HG02870 (cell line): ENCODE data around the gene PTCHD1.

Experiments used
- ATAC-seq: cut with Tn5 transposase; IDR thresholded peaks from one replicate; pipeline ENCODE4 v1.9.1; 2021; ENCODE audit warnings: mild to moderate bottlenecking, moderate library complexity; ENCODE audit not compliant: unreplicated experiment

Gene PTCHD1

DNA sequence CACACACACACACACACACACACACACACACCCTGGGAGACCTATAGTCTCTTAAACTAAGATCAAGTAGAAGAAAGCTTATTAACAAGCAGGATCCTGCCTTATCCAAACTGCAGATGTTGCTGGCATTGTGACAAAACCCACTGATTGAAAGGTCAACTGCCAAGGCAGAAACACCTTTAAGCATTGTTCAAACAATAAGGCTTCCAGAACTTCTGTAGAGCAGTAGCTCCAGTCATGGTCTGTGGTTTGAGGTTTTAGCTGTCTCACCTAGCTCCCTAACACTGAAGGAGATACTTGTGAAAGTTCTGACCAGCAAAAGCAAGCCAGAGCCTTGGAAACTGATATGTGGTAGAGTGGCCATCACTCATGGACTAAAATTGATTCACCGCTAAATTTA is 59.8 kb downstream of the PTCHD1 start:
- ATAC-seq, result no peak

DNA sequence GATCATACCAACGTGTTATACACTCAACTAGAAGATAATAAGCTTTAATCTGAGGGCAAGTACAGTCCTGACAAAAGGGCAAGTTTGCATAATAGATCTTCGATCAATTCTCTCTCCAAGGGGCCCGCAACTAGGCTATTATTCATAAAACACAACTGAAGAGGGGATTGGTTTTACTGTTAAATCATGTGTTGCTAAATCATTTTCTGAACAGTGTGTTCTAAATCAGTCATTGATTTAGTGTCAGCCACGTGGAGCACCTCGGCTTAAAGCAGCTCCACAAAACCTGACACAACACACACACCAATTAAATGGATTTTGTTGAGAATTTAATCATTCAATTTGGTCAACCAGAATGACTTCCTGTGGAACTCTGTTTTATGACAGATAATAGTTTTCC is 61.6 kb downstream of the PTCHD1 start:
- ATAC-seq, result no peak

DNA sequence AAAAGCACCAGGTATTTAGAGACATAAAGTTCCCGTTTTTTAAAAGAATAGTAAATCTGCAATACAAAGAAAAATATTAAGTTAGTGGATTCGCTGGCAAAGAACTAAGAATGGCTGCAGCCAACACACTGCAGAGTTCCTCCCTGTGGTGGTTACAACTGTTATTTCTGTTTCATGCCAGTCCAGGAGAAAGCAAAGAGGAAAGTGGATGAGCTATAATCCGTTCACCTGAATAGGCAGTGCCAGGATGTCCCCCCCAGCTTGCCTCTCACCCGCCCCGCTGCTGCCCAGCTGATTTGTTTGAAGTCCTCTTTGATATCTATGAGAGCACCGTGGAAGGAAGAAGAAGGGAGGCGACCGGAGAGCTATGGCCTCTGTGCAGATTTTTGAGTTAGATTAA is 63.9 kb downstream of the PTCHD1 start:
- no peak for ATAC-seq

DNA sequence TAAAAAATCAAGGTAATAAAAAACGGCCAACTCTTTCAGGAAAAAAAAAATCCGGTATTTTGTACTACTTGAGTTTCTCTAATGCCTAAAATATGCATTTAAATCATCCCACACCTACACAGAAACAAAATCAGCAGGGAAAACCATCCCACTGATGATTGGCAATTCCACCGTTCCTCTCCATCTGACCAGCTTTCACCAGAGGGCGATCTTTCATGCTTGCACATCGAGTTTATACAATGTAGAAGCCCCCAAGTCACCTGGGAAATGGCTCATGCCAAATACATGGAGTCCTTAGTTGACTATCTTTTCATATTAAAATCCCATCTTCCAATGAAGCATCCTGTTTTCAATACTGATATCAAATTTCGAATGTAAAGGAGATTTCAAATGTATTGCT is 69.2 kb downstream of the PTCHD1 start:
- ATAC-seq, result no peak

DNA sequence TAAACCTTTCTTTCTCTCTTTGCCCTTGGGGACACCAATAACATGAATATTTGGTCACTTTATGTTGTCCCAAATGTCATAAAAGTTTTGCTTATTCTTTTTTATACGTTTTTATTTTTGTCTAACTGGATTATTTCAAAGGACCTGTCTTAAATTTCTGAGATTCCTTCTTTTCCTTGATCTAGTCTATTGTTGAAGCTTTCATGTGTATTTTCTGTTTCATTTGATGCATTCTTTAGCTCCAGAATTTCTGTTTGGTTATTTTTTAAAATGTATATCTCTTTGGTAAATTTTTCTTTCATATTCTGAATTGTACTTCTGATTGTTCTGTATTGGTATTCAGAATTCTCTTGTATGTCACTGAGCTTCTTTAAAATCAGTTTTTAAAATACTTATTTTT is 88.3 kb downstream of the PTCHD1 start:
- ATAC-seq, result no peak

DNA sequence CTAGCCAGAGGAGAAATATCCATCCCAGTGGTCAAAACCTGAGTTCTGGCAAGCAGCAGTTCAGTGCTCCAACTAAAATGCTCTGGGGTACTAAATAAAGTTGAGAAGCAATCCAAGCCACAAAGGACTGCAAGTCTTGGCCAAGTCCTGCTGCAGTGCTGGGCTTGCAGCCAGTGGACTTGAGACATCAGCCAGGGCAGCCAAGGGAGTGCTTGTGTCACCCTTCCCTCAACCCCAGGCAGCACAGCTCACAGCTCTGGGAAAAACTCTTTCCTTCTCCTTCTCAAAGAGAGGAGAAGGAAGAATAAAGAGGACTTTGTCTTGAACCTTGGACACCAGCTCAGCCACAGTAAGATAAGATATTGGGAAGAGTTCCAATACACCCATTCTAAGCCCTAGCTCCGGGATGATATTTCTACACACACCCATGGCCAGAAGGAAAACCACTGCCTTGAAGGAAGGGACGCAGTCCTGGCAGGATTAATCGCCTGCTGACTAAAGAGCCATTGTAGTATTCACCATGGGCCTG is 99.8 kb downstream of the PTCHD1 start:
- no peak for ATAC-seq

DNA sequence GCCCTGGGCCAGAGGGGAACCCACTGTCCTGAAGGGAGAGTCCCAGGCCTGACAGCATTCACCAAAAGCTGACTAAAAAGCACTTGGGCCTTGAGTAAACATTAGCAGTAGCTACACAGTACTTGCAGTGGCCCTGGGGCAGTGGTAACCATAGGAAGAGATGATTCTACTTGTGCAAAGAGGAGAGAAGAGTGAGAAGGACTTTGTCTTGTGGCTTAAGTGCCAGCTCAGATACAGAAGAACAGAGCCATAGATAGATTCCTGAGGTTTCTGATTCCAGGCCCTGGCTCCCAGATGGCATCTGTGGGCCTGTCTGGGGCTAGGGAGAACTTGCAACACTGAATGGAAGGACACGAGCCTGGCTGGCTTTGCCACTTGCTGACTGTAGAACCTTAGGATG is 100.5 kb downstream of the PTCHD1 start:
- no peak for ATAC-seq

DNA sequence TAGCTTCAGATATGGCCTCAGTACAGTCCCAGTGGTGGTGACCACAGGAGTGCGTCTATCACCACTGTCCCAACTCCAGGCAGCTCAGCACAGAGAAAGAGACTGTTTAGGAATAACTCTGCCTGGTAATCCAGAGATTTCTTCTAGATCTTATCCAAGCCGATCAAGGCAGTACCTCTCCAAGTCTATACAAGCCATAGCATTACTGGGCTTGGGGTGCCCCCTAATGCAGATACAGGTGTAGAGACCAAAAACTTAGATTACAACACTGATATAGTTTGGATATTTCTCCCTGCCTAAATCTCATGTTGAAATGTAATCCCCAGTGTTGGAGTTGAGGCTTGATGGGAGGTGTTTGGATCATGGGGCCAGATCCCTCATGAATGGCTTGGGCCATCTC is 100.9 kb downstream of the PTCHD1 start:
- no peak for ATAC-seq

DNA sequence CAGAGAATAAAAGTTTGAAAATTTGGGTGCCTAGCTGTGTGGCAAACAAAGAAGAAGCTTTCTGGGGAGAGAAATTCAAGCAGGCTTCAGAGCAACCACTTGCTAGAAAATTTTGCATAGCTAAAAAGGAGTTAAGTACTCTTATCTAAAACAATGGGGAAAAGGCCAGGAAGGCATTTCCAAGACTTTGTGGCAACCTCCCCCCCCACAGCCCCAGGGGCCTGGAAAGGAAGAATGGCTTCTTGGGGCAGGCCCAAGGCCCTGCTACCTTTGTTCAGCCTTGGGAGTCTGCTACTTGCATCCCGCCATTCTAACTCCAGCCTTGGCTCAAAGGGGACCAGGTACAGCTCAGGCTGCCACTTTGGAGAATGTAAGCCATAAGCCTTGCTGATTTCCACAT is 102.2 kb downstream of the PTCHD1 start:
- no peak for ATAC-seq

DNA sequence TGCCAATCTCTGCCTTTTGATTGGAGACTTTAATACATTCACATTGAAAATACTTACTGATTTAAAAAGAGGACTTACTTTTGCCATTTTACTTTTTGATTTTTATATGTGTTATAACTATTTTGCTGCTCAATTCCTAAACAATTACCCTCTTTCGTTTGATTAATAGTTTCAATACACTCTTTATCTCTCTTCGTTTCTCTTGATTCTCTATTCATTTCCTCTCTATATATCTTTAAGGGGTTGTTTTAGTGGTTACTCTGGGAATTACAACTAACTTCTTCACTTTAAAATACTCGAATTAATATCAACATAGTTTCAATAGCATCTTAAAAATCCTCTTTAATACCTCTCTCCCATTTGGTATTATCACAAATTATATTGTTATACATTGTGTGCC is 116.6 kb downstream of the PTCHD1 start:
- no peak for ATAC-seq
